ENCODE measurements around the gene ZDHHC16.

GRCh38 chr10:97481071-97481470, 35.1 kb downstream of the ZDHHC16 start:
- TF ChIP-seq CTCF (tag by site-specific recombination; IDR thresholded peaks at IDR 0.05) (no peak), GLI4 (tag by site-specific recombination; IDR thresholded peaks at IDR 0.05) (no peak)
